Measurements from ENCODE around the gene PCDHB2. TPM values are rescaled to one million over a fixed set of nuclear protein-coding genes. Genes with fewer than 3 reads are reported as not detected.

PCDHB2 gene
- total RNA-seq: under 0.01 and 1.2 TPM in 2 replicates

DNA sequence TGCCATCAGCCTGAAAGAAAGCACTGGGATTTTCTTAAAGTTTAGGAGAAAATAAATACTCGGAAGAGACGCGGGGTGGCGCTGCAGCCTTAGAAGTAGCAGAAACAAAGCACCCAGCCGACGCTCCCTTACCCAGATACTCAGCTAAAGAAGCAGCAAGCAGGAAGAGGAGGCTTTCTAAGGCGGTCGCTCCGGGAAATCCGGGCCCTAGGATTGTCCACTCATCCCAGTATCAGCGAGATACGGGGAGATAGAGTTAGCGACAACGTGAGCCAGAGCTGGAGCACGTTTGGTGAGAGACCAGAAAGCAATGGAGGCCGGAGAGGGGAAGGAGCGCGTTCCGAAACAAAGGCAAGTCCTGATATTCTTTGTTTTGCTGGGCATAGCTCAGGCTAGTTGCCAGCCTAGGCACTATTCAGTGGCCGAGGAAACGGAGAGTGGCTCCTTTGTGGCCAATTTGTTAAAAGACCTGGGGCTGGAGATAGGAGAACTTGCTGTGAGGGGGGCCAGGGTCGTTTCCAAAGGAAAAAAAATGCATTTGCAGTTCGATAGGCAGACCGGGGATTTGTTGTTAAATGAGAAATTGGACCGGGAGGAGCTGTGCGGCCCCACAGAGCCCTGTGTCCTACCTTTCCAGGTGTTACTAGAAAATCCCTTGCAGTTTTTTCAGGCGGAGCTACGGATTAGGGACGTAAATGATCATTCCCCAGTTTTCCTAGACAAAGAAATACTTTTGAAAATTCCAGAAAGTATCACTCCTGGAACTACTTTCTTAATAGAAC lies at the start of gene PCDHB2:
Gene PCDHB2 (plus strand): TSS at position 135 of the 782 bp plus-strand sequence. CDS start 176 bp downstream, at position 311.

DNA sequence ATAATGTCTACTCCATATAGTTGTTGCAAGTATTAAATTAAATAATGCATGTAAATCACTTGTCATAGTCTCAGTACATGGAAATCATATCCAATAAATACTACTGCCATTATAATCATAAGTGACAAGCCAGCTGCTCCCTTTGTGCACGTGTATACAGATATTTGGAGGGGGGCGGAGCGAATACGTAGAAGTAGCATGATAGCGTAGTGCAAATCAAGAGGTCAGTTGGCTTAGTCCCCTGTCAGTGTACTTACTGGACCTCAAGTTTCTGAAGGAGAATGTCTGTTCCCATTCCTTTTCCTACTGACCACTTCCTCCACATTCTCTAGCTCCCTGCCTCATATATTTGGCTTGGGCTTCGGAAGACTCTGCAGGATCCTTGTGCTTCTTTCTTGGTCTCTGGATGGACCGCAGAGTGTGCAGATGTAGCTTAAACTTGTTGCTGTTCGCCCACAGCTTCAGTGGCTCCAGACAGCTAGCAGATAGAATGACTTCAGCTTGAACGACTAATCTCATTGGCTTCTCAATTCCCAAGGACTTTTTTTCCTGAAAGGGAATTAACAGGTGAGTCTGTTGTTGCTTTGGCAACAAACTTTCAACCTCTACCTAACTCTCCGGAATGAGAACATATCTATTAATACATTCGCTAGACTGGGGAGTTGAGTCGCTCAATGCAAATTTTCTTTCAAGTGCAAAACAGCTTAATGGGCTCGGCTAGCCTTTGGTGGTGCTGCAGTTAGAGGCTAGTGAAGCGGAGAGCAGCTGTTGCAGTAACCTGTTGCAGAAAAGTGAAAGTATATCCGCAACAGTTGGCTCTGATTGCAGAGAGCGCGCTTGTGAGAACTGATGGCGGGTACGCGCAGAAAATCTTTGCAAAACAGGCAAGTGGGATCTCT lies 43.5 kb upstream of the PCDHB2 start, which contains the start of gene PCDHB1:
Gene PCDHB1 (plus strand): TSS at position 753 of the 899 bp plus-strand sequence. CDS start 97 bp downstream, at position 850.

DNA sequence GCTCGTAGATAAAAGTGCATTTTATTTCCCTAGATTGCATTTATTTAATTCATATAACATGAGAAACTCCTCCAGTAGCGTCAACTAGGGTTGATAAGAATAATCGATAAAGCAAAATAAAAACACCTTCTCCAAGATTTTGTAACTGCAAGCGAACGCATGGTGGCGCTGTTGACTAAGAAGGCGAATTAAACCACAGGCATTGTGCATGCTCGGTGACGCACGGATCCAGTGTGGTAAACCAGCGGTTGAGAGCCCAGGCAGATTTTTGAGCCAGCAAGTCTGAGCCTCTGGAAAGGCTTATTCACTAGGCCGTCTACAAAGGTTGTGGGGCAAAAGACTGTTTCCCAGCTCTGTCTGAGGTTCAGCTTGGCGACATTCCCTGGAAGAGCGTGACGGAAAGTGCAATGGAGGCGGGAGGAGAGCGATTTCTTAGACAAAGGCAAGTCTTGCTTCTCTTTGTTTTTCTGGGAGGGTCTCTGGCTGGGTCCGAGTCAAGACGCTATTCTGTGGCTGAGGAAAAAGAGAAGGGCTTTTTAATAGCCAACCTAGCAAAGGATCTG lies 5.9 kb downstream of the PCDHB2 start, which contains the start of gene PCDHB3:
Gene PCDHB3 (plus strand): TSS at position 231 of the 563 bp plus-strand sequence. CDS start 177 bp downstream, at position 408.

DNA sequence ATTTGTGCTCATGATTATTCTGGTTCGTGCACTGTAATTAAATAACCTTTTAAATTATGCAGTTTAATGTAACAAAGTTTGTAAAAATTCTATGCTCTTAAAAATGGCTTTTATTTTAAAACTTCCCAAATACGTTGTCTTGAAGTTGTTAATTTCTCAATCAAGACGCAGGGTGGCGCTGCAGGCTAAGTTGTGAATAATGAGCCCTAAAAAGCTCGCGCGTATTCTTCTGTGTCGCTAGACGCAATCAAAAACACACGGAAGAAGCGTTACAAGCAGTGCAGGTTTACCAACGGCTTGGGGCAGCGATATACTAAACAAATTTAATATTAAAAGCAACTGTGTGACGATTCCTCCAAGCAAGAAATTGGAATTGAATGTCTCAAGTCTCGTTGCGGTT lies 27.1 kb downstream of the PCDHB2 start, which contains the start of gene PCDHB4:
Gene PCDHB4 (plus strand): TSS at position 256 of the 400 bp plus-strand sequence. CDS start 181 bp downstream, outside the sequence.

DNA sequence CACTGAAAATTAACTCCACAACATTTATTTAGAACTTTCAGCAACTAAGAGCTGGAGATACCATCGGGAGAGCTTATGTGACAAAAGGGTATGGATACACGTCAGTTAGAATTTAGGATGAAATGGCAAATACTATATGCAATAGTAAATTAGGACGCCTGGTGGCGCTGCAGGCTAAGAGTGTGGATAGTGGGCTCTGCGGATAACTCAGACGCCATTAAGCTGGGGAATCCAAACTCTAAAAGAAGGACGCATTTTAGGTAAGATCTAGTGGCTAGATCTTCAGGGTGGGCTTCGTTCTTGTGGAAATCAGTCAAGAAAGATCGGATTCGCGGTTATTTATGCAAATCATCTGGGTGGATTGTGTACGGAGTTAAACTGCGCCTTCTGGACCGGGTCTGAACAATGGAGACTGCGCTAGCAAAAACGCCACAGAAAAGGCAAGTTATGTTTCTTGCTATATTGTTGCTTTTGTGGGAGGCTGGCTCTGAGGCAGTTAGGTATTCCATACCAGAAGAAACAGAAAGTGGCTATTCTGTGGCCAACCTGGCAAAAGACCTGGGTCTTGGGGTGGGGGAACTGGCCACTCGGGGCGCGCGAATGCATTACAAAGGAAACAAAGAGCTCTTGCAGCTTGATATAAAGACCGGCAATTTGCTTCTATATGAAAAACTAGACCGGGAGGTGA lies 40.8 kb downstream of the PCDHB2 start, which contains the start of gene PCDHB5:
Gene PCDHB5 (plus strand): TSS at position 177 of the 688 bp plus-strand sequence. CDS start 229 bp downstream, at position 406.

Other genes with a start within 250 kb of the PCDHB2 start
- under 0.01 TPM in 1 of 2 replicates, not detected in the other for gene PCDHA9, start 246.2 kb upstream of the PCDHB2 start, total RNA-seq
- under 0.01 TPM in 1 of 2 replicates, not detected in the other for gene PCDHA10, start 238.7 kb upstream of the PCDHB2 start, total RNA-seq
- not detected in 2 replicates for gene PCDHA11, start 225.7 kb upstream of the PCDHB2 start, total RNA-seq
- gene PCDHA12, start 219.3 kb upstream of the PCDHB2 start, total RNA-seq: under 0.01 TPM in 1 of 2 replicates, not detected in the other
- gene PCDHA13, start 212.5 kb upstream of the PCDHB2 start, total RNA-seq: not detected in 2 replicates
- gene PCDHAC1, start 168.3 kb upstream of the PCDHB2 start, total RNA-seq: 0.26 TPM in 1 of 2 replicates, not detected in the other
- gene PCDHAC2, start 128.1 kb upstream of the PCDHB2 start, total RNA-seq: 0.39 TPM in 1 of 2 replicates, not detected in the other
- not detected in 2 replicates for gene PCDHB1, start 43.2 kb upstream of the PCDHB2 start, total RNA-seq
- gene PCDHB3, start 5.9 kb downstream of the PCDHB2 start, total RNA-seq: 0.13 and 0.16 TPM in 2 replicates
- under 0.01 TPM in 1 of 2 replicates, not detected in the other for gene PCDHB4, start 27.2 kb downstream of the PCDHB2 start, total RNA-seq
- gene PCDHB5, start 40.6 kb downstream of the PCDHB2 start, total RNA-seq: 0.39 and 1.3 TPM in 2 replicates
- gene PCDHB6, start 55.4 kb downstream of the PCDHB2 start, total RNA-seq: 0.64 TPM in 1 of 2 replicates, not detected in the other
- gene PCDHB7, start 78.0 kb downstream of the PCDHB2 start, total RNA-seq: under 0.01 and 1.9 TPM in 2 replicates
- gene PCDHB8, start 83.2 kb downstream of the PCDHB2 start, total RNA-seq: not detected in 2 replicates
- 0.08 and 0.13 TPM in 2 replicates for gene PCDHB16, start 87.8 kb downstream of the PCDHB2 start, total RNA-seq
- gene PCDHB9, start 92.5 kb downstream of the PCDHB2 start, total RNA-seq: 0.08 TPM in 1 of 2 replicates, not detected in the other
- gene PCDHB10, start 97.7 kb downstream of the PCDHB2 start, total RNA-seq: 0.13 and 0.24 TPM in 2 replicates
- gene PCDHB11, start 105.0 kb downstream of the PCDHB2 start, total RNA-seq: 0.13 and 1.7 TPM in 2 replicates
- gene PCDHB12, start 114.1 kb downstream of the PCDHB2 start, total RNA-seq: 0.08 TPM in 1 of 2 replicates, not detected in the other
- 0.26 and 1.0 TPM in 2 replicates for gene PCDHB13, start 119.3 kb downstream of the PCDHB2 start, total RNA-seq
- 1.4 TPM in 1 of 2 replicates, not detected in the other for gene PCDHB14, start 128.7 kb downstream of the PCDHB2 start, total RNA-seq
- gene PCDHB15, start 150.8 kb downstream of the PCDHB2 start, total RNA-seq: under 0.01 and 0.48 TPM in 2 replicates
- not detected in 2 replicates for gene SLC25A2, start 209.4 kb downstream of the PCDHB2 start, total RNA-seq
- 45.3 and 69.6 TPM in 2 replicates for gene TAF7, start 226.2 kb downstream of the PCDHB2 start, total RNA-seq
- gene PCDHGA1, start 235.9 kb downstream of the PCDHB2 start, total RNA-seq: 0.13 and 0.64 TPM in 2 replicates
- 0.39 and 3.8 TPM in 2 replicates for gene PCDHGA2, start 244.1 kb downstream of the PCDHB2 start, total RNA-seq
- 0.65 and 0.72 TPM in 2 replicates for gene PCDHGA3, start 249.2 kb downstream of the PCDHB2 start, total RNA-seq

All from epithelial cell of alveolus of lung (primary cell).